GM21723 (cell line): ENCODE data around the gene HMOX1.
"Not testable (repeated sequence)": the region's sequence is repeated elsewhere in the genome, so short reads cannot be mapped to it uniquely, and the experiment has no call there.

ENCODE experiments used
- ATAC-seq: cut with Tn5 transposase; IDR thresholded peaks from one replicate; pipeline ENCODE4 v1.9.1; 2021; ENCODE audit warnings: mild to moderate bottlenecking, moderate library complexity; ENCODE audit not compliant: unreplicated experiment

Gene HMOX1

GRCh38 chr22:35431483-35432227 is 50.8 kb downstream of the HMOX1 start:
- no peak for ATAC-seq

GRCh38 chr22:35432228-35432905 is 51.5 kb downstream of the HMOX1 start:
- ATAC-seq, result no peak

GRCh38 chr22:35434061-35434710 is 53.3 kb downstream of the HMOX1 start:
- no peak for ATAC-seq

- ATAC-seq, result no peak
Measured at GRCh38 chr22:35435201-35435740, 54.4 kb downstream of the HMOX1 start.

GRCh38 chr22:35436421-35436820 is 55.5 kb downstream of the HMOX1 start:
- ATAC-seq, result no peak

- ATAC-seq, result no peak
Measured at GRCh38 chr22:35437049-35437448, 56.2 kb downstream of the HMOX1 start.

GRCh38 chr22:35438673-35439364 is 57.9 kb downstream of the HMOX1 start:
- not testable (repeated sequence) for ATAC-seq

- ATAC-seq, result no peak
Measured at GRCh38 chr22:35439365-35439717, 58.4 kb downstream of the HMOX1 start.

- ATAC-seq, result no peak
Measured at GRCh38 chr22:35440129-35440528, 59.2 kb downstream of the HMOX1 start.

GRCh38 chr22:35441489-35442100 is 60.7 kb downstream of the HMOX1 start:
- ATAC-seq, result no peak

GRCh38 chr22:35442471-35442870 is 61.6 kb downstream of the HMOX1 start:
- no peak for ATAC-seq

- no peak for ATAC-seq
Measured at GRCh38 chr22:35443338-35443737, 62.4 kb downstream of the HMOX1 start.
